ENCODE measurements around the gene CD320.
"Not testable (repeated sequence)": the region's sequence is repeated elsewhere in the genome, so short reads cannot be mapped to it uniquely, and the experiment has no call there.

DNA sequence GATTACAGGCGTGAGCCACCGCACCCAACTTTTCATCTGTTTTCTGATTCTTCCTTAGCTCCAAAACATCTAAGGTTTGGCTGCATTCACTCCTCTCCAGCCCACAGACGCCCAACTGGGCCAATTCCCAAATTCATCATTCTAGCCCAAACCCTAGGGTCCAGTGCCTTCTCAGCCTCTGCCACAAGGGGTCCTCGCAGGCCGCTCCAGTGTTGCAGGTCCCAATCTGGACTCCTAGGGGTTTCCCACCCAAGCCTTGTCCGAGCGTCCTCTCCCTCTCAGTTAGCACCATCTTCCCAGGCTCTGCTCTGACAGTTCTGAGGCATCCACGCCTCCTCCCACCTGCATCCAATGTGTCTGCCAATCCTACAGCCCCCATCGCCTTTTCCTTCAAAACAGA is 31.6 kb downstream of the CD320 start:
- TF ChIP-seq, protein P1, sequence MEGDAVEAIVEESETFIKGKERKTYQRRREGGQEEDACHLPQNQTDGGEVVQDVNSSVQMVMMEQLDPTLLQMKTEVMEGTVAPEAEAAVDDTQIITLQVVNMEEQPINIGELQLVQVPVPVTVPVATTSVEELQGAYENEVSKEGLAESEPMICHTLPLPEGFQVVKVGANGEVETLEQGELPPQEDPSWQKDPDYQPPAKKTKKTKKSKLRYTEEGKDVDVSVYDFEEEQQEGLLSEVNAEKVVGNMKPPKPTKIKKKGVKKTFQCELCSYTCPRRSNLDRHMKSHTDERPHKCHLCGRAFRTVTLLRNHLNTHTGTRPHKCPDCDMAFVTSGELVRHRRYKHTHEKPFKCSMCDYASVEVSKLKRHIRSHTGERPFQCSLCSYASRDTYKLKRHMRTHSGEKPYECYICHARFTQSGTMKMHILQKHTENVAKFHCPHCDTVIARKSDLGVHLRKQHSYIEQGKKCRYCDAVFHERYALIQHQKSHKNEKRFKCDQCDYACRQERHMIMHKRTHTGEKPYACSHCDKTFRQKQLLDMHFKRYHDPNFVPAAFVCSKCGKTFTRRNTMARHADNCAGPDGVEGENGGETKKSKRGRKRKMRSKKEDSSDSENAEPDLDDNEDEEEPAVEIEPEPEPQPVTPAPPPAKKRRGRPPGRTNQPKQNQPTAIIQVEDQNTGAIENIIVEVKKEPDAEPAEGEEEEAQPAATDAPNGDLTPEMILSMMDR (conservative IDR thresholded peaks at IDR 0.05; ENCODE audit: low read depth in 2 of 2) = not testable (repeated sequence)
- TF ChIP-seq POLR2AphosphoS5 (IDR thresholded peaks at IDR 0.05; ENCODE audit: low read depth); EZH2 (IDR thresholded peaks at IDR 0.05; ENCODE audit: low read depth, unreplicated experiment): not testable (repeated sequence)
